IMR-90 (cell line): ENCODE measurements around the gene CHRDL1. TPM values are rescaled to one million over a fixed set of nuclear protein-coding genes. Genes with fewer than 3 reads are reported as not detected.

Experiments
- ATAC-seq: fragments of 200-7000 bp; cut with Tn5 transposase; 2 replicates; pipeline ENCODE4 v1.9.1; 2020; ENCODE audit warnings: low read depth, mild to moderate bottlenecking, moderate library complexity
- BruUV-seq: library from RNA; stranded (reverse); fragments of 400-500 nt; replicated peaks from 2 replicates; lab custom pipeline; 2021; lab: Mats Ljungman, UMichigan
- CTCF ChIA-PET: fragments of 300-600 bp; formaldehyde crosslinking; extraction: SDS; loops from one replicate; lab custom pipeline; 2021; ENCODE audit warnings: antibody characterized with exemption; lab: Yijun Ruan, JAX
- POLR2A ChIA-PET: fragments of 300-600 bp; sonication (Branson Sonifier 250); formaldehyde crosslinking; loops from one replicate; lab custom pipeline; 2022; ENCODE audit warnings: antibody characterized with exemption; ENCODE audit not compliant: unreplicated experiment; lab: Charles Lee
- DNase-seq: peaks from one replicate; pipeline ENCODE4 v3.0.0; 2013
- H2AFZ ChIP-seq: replicated peaks from 2 replicates; pipeline ENCODE3; 2013; ENCODE audit warnings: low read length, mild to moderate bottlenecking; ENCODE audit not compliant: poor library complexity
- H2AK5ac ChIP-seq: 2 replicates; pipeline ENCODE4 v1.6.1; 2013; ENCODE audit warnings: low read depth, low read length, inconsistent platforms
- H2AK9ac ChIP-seq: replicated peaks from 2 replicates; pipeline ENCODE3; 2013; ENCODE audit warnings: mild to moderate bottlenecking, low read depth, low read length, moderate library complexity; ENCODE audit not compliant: poor library complexity
- H2BK120ac ChIP-seq: 2 replicates; pipeline ENCODE4 v1.6.1; 2013; ENCODE audit warnings: low read depth, low read length, inconsistent platforms
- H2BK15ac ChIP-seq: 3 replicates; pipeline ENCODE4 v1.6.1; 2013; ENCODE audit warnings: low read depth, low read length, inconsistent platforms
- H2BK20ac ChIP-seq: 2 replicates; pipeline ENCODE4 v1.6.1; 2013; ENCODE audit warnings: low read depth, mild to moderate bottlenecking, inconsistent platforms, low read length, moderate library complexity
- H2BK5ac ChIP-seq: 2 replicates; pipeline ENCODE4 v1.6.1; 2013; ENCODE audit warnings: mild to moderate bottlenecking, low read depth, low read length, inconsistent platforms; ENCODE audit not compliant: poor library complexity, severe bottlenecking
- H3K14ac ChIP-seq: replicated peaks from 2 replicates; pipeline ENCODE4 v1.6.1; 2013; ENCODE audit warnings: low read depth, low read length, inconsistent platforms
- H3K18ac ChIP-seq: 2 replicates; pipeline ENCODE4 v1.6.1; 2013; ENCODE audit warnings: low read depth, low read length, control low read depth
- H3K23ac ChIP-seq: 2 replicates; pipeline ENCODE4 v1.6.1; 2013; ENCODE audit warnings: low read depth, low read length, inconsistent platforms
- H3K27ac ChIP-seq: 2 replicates; pipeline ENCODE4 v1.5.1; 2013; ENCODE audit warnings: mild to moderate bottlenecking, control low read depth, low read length; ENCODE audit not compliant: insufficient read depth
- H3K27me3 ChIP-seq: 2 replicates; pipeline ENCODE4 v1.6.1; 2013; ENCODE audit warnings: low read length; ENCODE audit not compliant: control insufficient read depth, insufficient read depth
- H3K36me3 ChIP-seq: 2 replicates; pipeline ENCODE4 v1.6.1; 2013; ENCODE audit warnings: low read length, mixed read lengths; ENCODE audit not compliant: control insufficient read depth, insufficient read depth
- H3K4ac ChIP-seq: 2 replicates; pipeline ENCODE4 v1.6.1; 2013; ENCODE audit warnings: low read depth, low read length, inconsistent platforms
- H3K4me1 ChIP-seq: 2 replicates; pipeline ENCODE4 v1.6.1; 2013; ENCODE audit warnings: low read length, mixed read lengths; ENCODE audit not compliant: control insufficient read depth, insufficient read depth
- H3K4me2 ChIP-seq: 2 replicates; pipeline ENCODE4 v1.6.1; 2013; ENCODE audit warnings: low read depth, mild to moderate bottlenecking, control low read depth, low read length, moderate library complexity
- H3K4me3 ChIP-seq: 2 replicates; pipeline ENCODE4 v1.5.1; 2013; ENCODE audit warnings: low read depth, mild to moderate bottlenecking, control low read depth, low read length, moderate library complexity; ENCODE audit not compliant: insufficient read depth
- H3K56ac ChIP-seq: 2 replicates; pipeline ENCODE4 v1.6.1; 2013; ENCODE audit warnings: low read length, inconsistent platforms; ENCODE audit not compliant: insufficient read depth; ENCODE audit errors: extremely low read depth
- H3K79me1 ChIP-seq, 2 experiments: 2 replicates each; pipeline ENCODE4 v1.6.1; 2013; ENCODE audit warnings: low read length in 2 of 2, inconsistent platforms in 1 of 2, low read depth in 1 of 2
- H3K9ac ChIP-seq: 2 replicates; pipeline ENCODE4 v1.6.1; 2013; ENCODE audit warnings: low read depth, low read length, control low read depth
- H3K9me1 ChIP-seq: 2 replicates; pipeline ENCODE4 v1.6.1; 2013; ENCODE audit warnings: low read length, inconsistent platforms; ENCODE audit not compliant: insufficient read depth
- H3K9me3 ChIP-seq: 2 replicates; pipeline ENCODE4 v1.6.1; 2013; ENCODE audit warnings: low read length; ENCODE audit not compliant: control insufficient read depth, insufficient read depth
- H4K20me1 ChIP-seq: 2 replicates; pipeline ENCODE4 v1.6.1; 2013; ENCODE audit warnings: low read length, inconsistent platforms; ENCODE audit not compliant: insufficient read depth
- H4K5ac ChIP-seq: 2 replicates; pipeline ENCODE4 v1.6.1; 2013; ENCODE audit warnings: mild to moderate bottlenecking, low read depth, low read length, control low read depth
- H4K8ac ChIP-seq, 2 experiments: 2 replicates each; pipeline ENCODE4 v1.6.1; 2013; ENCODE audit warnings: low read depth in 2 of 2, low read length in 2 of 2, control low read depth in 1 of 2, inconsistent platforms in 1 of 2
- H4K91ac ChIP-seq: 2 replicates; pipeline ENCODE4 v1.6.1; 2013; ENCODE audit warnings: low read depth, low read length, inconsistent platforms; ENCODE audit not compliant: insufficient read depth
- BHLHE40 ChIP-seq: fragments of 150-350 bp; IDR thresholded peaks from 2 replicates; pipeline ENCODE4 v1.6.1; 2016; ENCODE audit warnings: mild to moderate bottlenecking, low read depth, low read length
- CEBPB ChIP-seq: IDR thresholded peaks from 2 replicates; pipeline ENCODE4 v1.6.1; 2012; ENCODE audit warnings: low read depth, low read length, improper control_type of control experiment
- ELK1 ChIP-seq: fragments of 150-350 bp; IDR thresholded peaks from 2 replicates; pipeline ENCODE4 v1.6.1; 2016; ENCODE audit warnings: low read depth, mild to moderate bottlenecking, low read length, moderate library complexity, borderline replicate concordance
- FOS ChIP-seq: fragments of 150-350 bp; IDR thresholded peaks from 2 replicates; pipeline ENCODE4 v1.6.1; 2016; ENCODE audit warnings: low read depth, low read length
- MAFK ChIP-seq: IDR thresholded peaks from 2 replicates; pipeline ENCODE4 v1.6.1; 2012; ENCODE audit warnings: low read depth, low read length, improper control_type of control experiment
- RFX5 ChIP-seq: IDR thresholded peaks from 2 replicates; pipeline ENCODE4 v1.8.0; 2012; ENCODE audit warnings: low read depth, mild to moderate bottlenecking, low read length, moderate library complexity
- WGBS, 2 experiments: methylation state at CpG; one replicate each; pipeline versions ENCODE4 v1.1.5 to v1.1.7; 2013; ENCODE audit warnings: missing lambda C conversion rate in 2 of 2; ENCODE audit not compliant: insufficient read length in 1 of 2; ENCODE audit errors: extremely low coverage in 2 of 2; 5-methylcytosine and 5-hydroxymethylcytosine counted together
- dilution Hi-C: fragments of 300-500 bp; cut with HindIII; formaldehyde crosslinking; loops from one replicate; pipeline ENCODE4 v1.14.3; 2018; ENCODE audit warnings: low sequenced_read_pairs; ENCODE audit not compliant: unreplicated experiment
- in situ Hi-C: fragments of 300-500 bp; cut with MboI; formaldehyde crosslinking; loops from 3 replicates; pipeline ENCODE4 v1.14.3; 2019; ENCODE audit warnings: low sequenced_read_pairs, inconsistent platforms, mixed read lengths
- intact Hi-C: fragments of 100-400 bp; cut with micrococcal nuclease; formaldehyde crosslinking; loops from 2 replicates; pipeline ENCODE4 v1.10.0; 2022
- polyA plus RNA-seq, 3 experiments: library from polyadenylated mRNA; depleted of rRNA; stranded (reverse); fragments of >200 nt; gene quantifications; 2 replicates each; pipeline ENCODE4 v1.2.3, GENCODE V29; 2012; ENCODE audit warnings: low replicate concordance in 1 of 3
- total RNA-seq: library from RNA; depleted of rRNA; stranded (reverse); fragments of >200 nt; gene quantifications from 2 replicates; pipeline ENCODE4 v1.2.3, GENCODE V29; 2012
- TF ChIP-seq, protein P1 (sequence below): conservative IDR thresholded peaks from 2 replicates; pipeline ENCODE4 v1.5.1; 2012; ENCODE audit warnings: mild to moderate bottlenecking, low read depth, low read length, improper control_type of control experiment

CHRDL1 gene
- total and polyA plus RNA-seq, 2 of the 4 experiments (the other 2 are of a cell fraction) = 0.36 to 0.58 TPM

DNA sequence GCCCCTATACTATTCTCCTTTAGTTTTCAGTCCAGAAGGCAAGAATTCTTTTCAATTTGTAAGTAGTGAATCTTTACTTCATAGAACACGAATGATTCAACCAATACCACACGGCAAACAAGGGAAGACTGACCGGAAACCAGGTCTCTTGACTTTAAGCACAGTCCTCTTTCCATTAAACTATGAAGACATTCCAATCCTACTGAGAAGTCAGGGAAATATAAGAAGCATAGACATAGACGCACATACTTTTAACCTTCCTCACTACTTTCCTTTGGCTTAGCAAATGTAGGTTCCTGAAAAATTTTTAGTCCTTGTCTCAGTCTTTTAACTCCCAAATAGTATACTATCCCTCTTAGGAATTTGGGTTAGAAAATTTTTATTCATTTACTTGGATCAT is 9.1 kb downstream of the CHRDL1 start:
- WGBS, 2 experiments = no CpG with 5 or more reads among the region's 4 CpGs
- no peak overlapping the region for H2AFZ ChIP-seq
- H4K20me1 ChIP-seq = no peaks in the 10 kb centered on the region
- no peak overlapping the region for H4K5ac ChIP-seq
- no peak overlapping the region for H3K9ac ChIP-seq
- no peak overlapping the region for H3K56ac ChIP-seq
- no peak overlapping the region for H2BK5ac ChIP-seq
- H2BK20ac ChIP-seq = no peak overlapping the region
- in situ Hi-C loops = no loop called here
- no peak overlapping the region for H3K23ac ChIP-seq
- no peak overlapping the region for H3K27ac ChIP-seq
- H2AK9ac ChIP-seq = no peak overlapping the region
- no peak overlapping the region for H2BK120ac ChIP-seq
- no peaks in the 10 kb centered on the region for H3K36me3 ChIP-seq
- H3K18ac ChIP-seq = no peak overlapping the region
- no peak overlapping the region for H3K14ac ChIP-seq
- dilution Hi-C loops = no loop called here
- H4K8ac ChIP-seq = no peak overlapping the region
- no peaks in the 10 kb centered on the region for H3K9me1 ChIP-seq
- H3K4ac ChIP-seq = no peak overlapping the region
- H4K91ac ChIP-seq = no peak overlapping the region
- POLR2A ChIA-PET = no interaction called here
- intact Hi-C loops = no loop called here
- H3K9me3 ChIP-seq = no peaks in the 10 kb centered on the region
- H3K4me3 ChIP-seq = no peak overlapping the region
- H2AK5ac ChIP-seq = no peak overlapping the region
- ATAC-seq (peak; percentile 24; the same call in 1 of the 2 replicates), DNase-seq (peak; percentile 68)
- H2BK15ac ChIP-seq = no peak overlapping the region
- peaks cover 8% of the 10 kb centered on the region for H3K27me3 ChIP-seq
- CTCF ChIA-PET = no interaction called here
- no peak overlapping the region for H3K4me2 ChIP-seq
- no peaks in the 10 kb centered on the region for H3K4me1 ChIP-seq
- BruUV-seq = no TSS peak
- no peaks in the 10 kb centered on the region for H3K79me1 ChIP-seq
- TF ChIP-seq BHLHE40 (no peak), MAFK (no peak), RFX5 (no peak), CEBPB (no peak), ELK1 (no peak), FOS (no peak)
- TF ChIP-seq, protein P1, sequence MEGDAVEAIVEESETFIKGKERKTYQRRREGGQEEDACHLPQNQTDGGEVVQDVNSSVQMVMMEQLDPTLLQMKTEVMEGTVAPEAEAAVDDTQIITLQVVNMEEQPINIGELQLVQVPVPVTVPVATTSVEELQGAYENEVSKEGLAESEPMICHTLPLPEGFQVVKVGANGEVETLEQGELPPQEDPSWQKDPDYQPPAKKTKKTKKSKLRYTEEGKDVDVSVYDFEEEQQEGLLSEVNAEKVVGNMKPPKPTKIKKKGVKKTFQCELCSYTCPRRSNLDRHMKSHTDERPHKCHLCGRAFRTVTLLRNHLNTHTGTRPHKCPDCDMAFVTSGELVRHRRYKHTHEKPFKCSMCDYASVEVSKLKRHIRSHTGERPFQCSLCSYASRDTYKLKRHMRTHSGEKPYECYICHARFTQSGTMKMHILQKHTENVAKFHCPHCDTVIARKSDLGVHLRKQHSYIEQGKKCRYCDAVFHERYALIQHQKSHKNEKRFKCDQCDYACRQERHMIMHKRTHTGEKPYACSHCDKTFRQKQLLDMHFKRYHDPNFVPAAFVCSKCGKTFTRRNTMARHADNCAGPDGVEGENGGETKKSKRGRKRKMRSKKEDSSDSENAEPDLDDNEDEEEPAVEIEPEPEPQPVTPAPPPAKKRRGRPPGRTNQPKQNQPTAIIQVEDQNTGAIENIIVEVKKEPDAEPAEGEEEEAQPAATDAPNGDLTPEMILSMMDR = no peak
